HCT116 (cell line): Measurements from ENCODE around the gene FA2H. TPM values are rescaled to one million over a fixed set of nuclear protein-coding genes. Genes with fewer than 3 reads are reported as not detected.

Experiments used
- ATAC-seq: fragments of 200-7000 bp; cut with Tn5 transposase; 2 replicates; pipeline ENCODE4 v1.9.1; 2020; ENCODE audit warnings: mild to moderate bottlenecking, moderate library complexity
- BruUV-seq: library from RNA; stranded (reverse); fragments of 400-500 nt; replicated peaks from 2 replicates; lab custom pipeline; 2021; lab: Mats Ljungman, UMichigan
- CTCF ChIA-PET: fragments of 300-600 bp; sonication (Branson Sonifier 250); formaldehyde crosslinking; loops from one replicate; lab custom pipeline; 2021; ENCODE audit warnings: antibody characterized with exemption; lab: Charles Lee
- POLR2A ChIA-PET: fragments of 300-600, 350-600 bp; sonication (Branson Sonifier 250); formaldehyde crosslinking; loops from one replicate; lab custom pipeline; 2021; ENCODE audit warnings: antibody characterized with exemption; lab: Charles Lee
- RAD21 ChIA-PET, 2 experiments: fragments of 300-600 bp; sonication (Branson Sonifier 250); formaldehyde crosslinking; loops; one replicate each; lab custom pipeline; 2023; ENCODE audit warnings: low total read pairs in 2 of 2; ENCODE audit not compliant: uncharacterized antibody in 2 of 2, unreplicated experiment in 2 of 2, low non-redundant PET in 1 of 2; lab: Charles Lee
- DNase-seq: peaks from one replicate; pipeline ENCODE4 v3.0.0-alpha.2; 2010; ENCODE audit warnings: low read depth, low spot score
- H2AFZ ChIP-seq: fragments of 200-600 bp; shearing (Covaris generic), sonication (generic); 2 replicates; pipeline ENCODE4 v1.6.1; 2017; ENCODE audit warnings: low read depth, mixed run types, mixed read lengths, antibody characterized with exemption, low read length; ENCODE audit not compliant: poor library complexity, severe bottlenecking
- H3K27ac ChIP-seq: 2 replicates; pipeline ENCODE4 v1.5.1; 2012; ENCODE audit warnings: low read depth, low read length
- H3K27me3 ChIP-seq: fragments of 200-600 bp; sonication (generic); 2 replicates; pipeline ENCODE4 v1.6.1; 2016; ENCODE audit warnings: mixed run types, low read length, mixed read lengths; ENCODE audit not compliant: insufficient read depth
- H3K36me3 ChIP-seq, 2 experiments: fragments of 200-500 bp in 1 of 2; fragments of 200-600 bp in 1 of 2; sonication (Bioruptor generic) in 1 of 2; sonication (generic) in 1 of 2; 2 replicates each; pipeline versions ENCODE4 v1.5.1 to v1.6.1; 2014 to 2016; ENCODE audit warnings: low read length in 2 of 2, inconsistent platforms in 1 of 2, mixed read lengths in 1 of 2, mixed run types in 1 of 2; ENCODE audit not compliant: insufficient read depth in 2 of 2, control insufficient read depth in 1 of 2
- H3K4me1 ChIP-seq, 2 experiments: fragments of 200-600 bp in 1 of 2; sonication (generic) in 1 of 2; 2 replicates each; pipeline versions ENCODE4 v1.5.1 to v1.6.1; 2012 to 2017; ENCODE audit warnings: low read length in 2 of 2, inconsistent platforms in 1 of 2, mild to moderate bottlenecking in 1 of 2, mixed read lengths in 1 of 2, mixed run types in 1 of 2, moderate library complexity in 1 of 2; ENCODE audit not compliant: insufficient read depth in 2 of 2, control insufficient read depth in 1 of 2
- H3K4me2 ChIP-seq: fragments of 200-600 bp; sonication (generic); 2 replicates; pipeline ENCODE4 v1.6.1; 2017; ENCODE audit warnings: mixed run types, low read length, mixed read lengths
- H3K4me3 ChIP-seq, 2 experiments: fragments of 200-600 bp in 1 of 2; sonication (generic) in 1 of 2; replicated peaks in 1 of 2; 2 replicates each; pipeline ENCODE4 v1.5.1; 2011 to 2016; ENCODE audit warnings: low read length in 2 of 2, control low read depth in 1 of 2, low read depth in 1 of 2, mild to moderate bottlenecking in 1 of 2, mixed read lengths in 1 of 2, mixed run types in 1 of 2
- H3K79me2 ChIP-seq: fragments of 200-600 bp; sonication (generic); 2 replicates; pipeline ENCODE4 v1.6.1; 2017; ENCODE audit warnings: mild to moderate bottlenecking, mixed run types, low read length, moderate library complexity, mixed read lengths; ENCODE audit not compliant: insufficient read depth
- H3K9ac ChIP-seq: fragments of 200-600 bp; sonication (generic); 2 replicates; pipeline ENCODE4 v1.6.1; 2016; ENCODE audit warnings: low read length, mixed read lengths
- H3K9me2 ChIP-seq: fragments of 200-600 bp; sonication (generic), shearing (Covaris generic); 2 replicates; pipeline ENCODE4 v1.6.1; 2017; ENCODE audit warnings: mixed run types, mild to moderate bottlenecking, moderate library complexity; ENCODE audit not compliant: insufficient read depth
- H3K9me3 ChIP-seq, 2 experiments: fragments of 200-500 bp in 1 of 2; fragments of 200-600 bp in 1 of 2; sonication (Bioruptor generic) in 1 of 2; sonication (generic) in 1 of 2; 2 replicates each; pipeline ENCODE4 v1.6.1; 2014 to 2017; ENCODE audit warnings: low read length in 2 of 2, mixed read lengths in 2 of 2, inconsistent platforms in 1 of 2, low read depth in 1 of 2, mild to moderate bottlenecking in 1 of 2, mixed run types in 1 of 2, moderate library complexity in 1 of 2; ENCODE audit not compliant: control insufficient read depth in 1 of 2, insufficient read depth in 1 of 2
- H4K20me1 ChIP-seq: fragments of 200-600 bp; sonication (generic), shearing (Covaris generic); 2 replicates; pipeline ENCODE4 v1.6.1; 2017; ENCODE audit warnings: mixed run types, mild to moderate bottlenecking, moderate library complexity; ENCODE audit not compliant: insufficient read depth
- CTCF ChIP-seq, 3 experiments: fragments of 200-600 bp in 1 of 3; sonication (generic) in 1 of 3; IDR thresholded peaks in 2 of 3; conservative IDR thresholded peaks in 1 of 3; 2 replicates each; pipeline ENCODE4 v1.5.1; 2012 to 2017; ENCODE audit warnings: low read depth in 2 of 3, low read length in 2 of 3, antibody characterized with exemption in 1 of 3, borderline replicate concordance in 1 of 3, control low read depth in 1 of 3, mild to moderate bottlenecking in 1 of 3, mixed read lengths in 1 of 3, mixed run types in 1 of 3, moderate library complexity in 1 of 3; ENCODE audit not compliant: insufficient read depth in 1 of 3
- JUND ChIP-seq: IDR thresholded peaks from 2 replicates; pipeline ENCODE4 v1.6.1; 2012
- MAX ChIP-seq: IDR thresholded peaks from 2 replicates; pipeline ENCODE4 v1.6.1; 2012
- POLR2AphosphoS5 ChIP-seq: IDR thresholded peaks from 2 replicates; pipeline ENCODE4 v1.6.1; 2011; ENCODE audit warnings: mild to moderate bottlenecking, low read depth, low read length, moderate library complexity
- RAD21 ChIP-seq: IDR thresholded peaks from 2 replicates; pipeline ENCODE4 v1.6.1; 2012; ENCODE audit warnings: low read depth, mild to moderate bottlenecking
- ZBTB33 ChIP-seq: IDR thresholded peaks from 2 replicates; pipeline ENCODE4 v1.6.1; 2011; ENCODE audit warnings: mild to moderate bottlenecking, low read length, moderate library complexity; ENCODE audit not compliant: insufficient replicate concordance; ENCODE audit errors: extremely low read depth
- intact Hi-C: fragments of 100-400 bp; cut with micrococcal nuclease; formaldehyde crosslinking; loops from 2 replicates; pipeline ENCODE4 v1.10.0; 2022
- total RNA-seq: library from RNA; stranded (reverse); gene quantifications from one replicate; pipeline ENCODE4 v1.2.1, GENCODE V29; 2021; ENCODE audit not compliant: unreplicated experiment

Gene FA2H
- total RNA-seq, 1 experiment from 2014 or later = 11.1 TPM

GRCh38 chr16:74785031-74785430, 10.4 kb upstream of the FA2H start:
- TF ChIP-seq ZBTB33 = no peak
- no peak for TF ChIP-seq CTCF (IDR thresholded peaks at IDR 0.05 in 2 of 3, conservative IDR thresholded peaks at IDR 0.05 in 1 of 3; ENCODE audit: borderline replicate concordance in 1 of 3, insufficient read depth in 1 of 3, low read depth in 2 of 3, low read length in 2 of 3)
- TF ChIP-seq RAD21 = 0 out of 2 replicates have a peak, but pooled peaks have one; percentile 11
- TF ChIP-seq POLR2AphosphoS5 = no peak
- no peak for TF ChIP-seq JUND
- peak; percentile 66 for TF ChIP-seq MAX
- H3K27ac ChIP-seq = no peak overlapping the region
- H4K20me1 ChIP-seq = no peaks in the 10 kb centered on the region
- H3K79me2 ChIP-seq = no peaks in the 10 kb centered on the region
- no peaks in the 10 kb centered on the region for H3K9me2 ChIP-seq
- CTCF ChIA-PET = no interaction called here
- ATAC-seq (no peak), DNase-seq (no peak)
- H3K27me3 ChIP-seq = no peaks in the 10 kb centered on the region
- no TSS peak for BruUV-seq
- intact Hi-C loops = no loop called here
- POLR2A ChIA-PET = no interaction called here
- H3K4me2 ChIP-seq = no peak overlapping the region
- no peak overlapping the region for H2AFZ ChIP-seq
- RAD21 ChIA-PET = no interaction called here
- no peak overlapping the region for H3K4me3 ChIP-seq
- H3K36me3 ChIP-seq = no peaks in the 10 kb centered on the region
- H3K9ac ChIP-seq = no peak overlapping the region
- no peaks in the 10 kb centered on the region for H3K9me3 ChIP-seq
- no peaks in the 10 kb centered on the region for H3K4me1 ChIP-seq
